Prostate gland (tissue), 2 donors: Measurements from ENCODE around the gene DUOXA2. TPM values are rescaled to one million over a fixed set of nuclear protein-coding genes. Genes with fewer than 3 reads are reported as not detected.

Source experiments
- DNase-seq: peaks from one replicate; pipeline ENCODE4 v3.0.0-alpha.2; 2019; ENCODE audit warnings: low spot score
- H3K27ac ChIP-seq, 2 donors: fragments of 200-600 bp; sonication (generic); 2 replicates each; pipeline ENCODE4 v1.5.1; 2017 to 2019
- H3K27me3 ChIP-seq: fragments of 200-600 bp; sonication (generic); replicated peaks from 2 replicates; pipeline ENCODE4 v1.5.1; 2019; ENCODE audit not compliant: insufficient read depth
- H3K36me3 ChIP-seq, 2 donors: fragments of 200-600 bp; sonication (generic); 1 replicate in 1 of 2; 2 replicates in 1 of 2; pipeline versions ENCODE4 v1.5.1 to v1.8.1; 2017 to 2019
- H3K4me1 ChIP-seq: fragments of 200-600 bp; sonication (generic); replicated peaks from 2 replicates; pipeline ENCODE4 v1.5.1; 2019
- H3K4me3 ChIP-seq, 2 donors: fragments of 200-600 bp; sonication (generic); 2 replicates each; pipeline ENCODE4 v1.5.1; 2017 to 2019
- H3K9me3 ChIP-seq: fragments of 200-600 bp; sonication (generic); 2 replicates; pipeline ENCODE4 v1.5.1; 2017
- POLR2A ChIP-seq: fragments of 450-650 bp; IDR thresholded peaks from one replicate; pipeline ENCODE4 v1.6.1; 2016; ENCODE audit warnings: antibody characterized with exemption, mild to moderate bottlenecking
- POLR2AphosphoS5 ChIP-seq: sonication (generic); formaldehyde crosslinking; IDR thresholded peaks from one replicate; pipeline ENCODE4 v1.6.1; 2017; ENCODE audit warnings: antibody characterized with exemption
- WGBS: methylation state at CpG from one replicate; pipeline ENCODE4 v1.1.5; 2018; 5-methylcytosine and 5-hydroxymethylcytosine counted together
- intact Hi-C: fragments of 100-400 bp; cut with DNase I; formaldehyde crosslinking; loops from one replicate; pipeline ENCODE4 v1.14.2; 2022
- total RNA-seq, 2 donors: library from RNA; depleted of rRNA; stranded (reverse); fragments of >200 nt; gene quantifications; one replicate each; pipeline ENCODE4 v1.1.0, GENCODE V29; 2016
- TF ChIP-seq, protein P1 (sequence below), 4 experiments: fragments of 200-600 bp in 2 of 4; fragments of 450-650 bp in 2 of 4; sonication (generic) in 2 of 4; IDR thresholded peaks; 1 replicate in 3 of 4; 2 replicates in 1 of 4; pipeline ENCODE4 v1.5.1; 2016 to 2019; ENCODE audit warnings: antibody characterized with exemption in 4 of 4, mild to moderate bottlenecking in 2 of 4, moderate library complexity in 2 of 4

DUOXA2 gene
- total RNA-seq, 2 donors from 2014 or later = not detected

DNA sequence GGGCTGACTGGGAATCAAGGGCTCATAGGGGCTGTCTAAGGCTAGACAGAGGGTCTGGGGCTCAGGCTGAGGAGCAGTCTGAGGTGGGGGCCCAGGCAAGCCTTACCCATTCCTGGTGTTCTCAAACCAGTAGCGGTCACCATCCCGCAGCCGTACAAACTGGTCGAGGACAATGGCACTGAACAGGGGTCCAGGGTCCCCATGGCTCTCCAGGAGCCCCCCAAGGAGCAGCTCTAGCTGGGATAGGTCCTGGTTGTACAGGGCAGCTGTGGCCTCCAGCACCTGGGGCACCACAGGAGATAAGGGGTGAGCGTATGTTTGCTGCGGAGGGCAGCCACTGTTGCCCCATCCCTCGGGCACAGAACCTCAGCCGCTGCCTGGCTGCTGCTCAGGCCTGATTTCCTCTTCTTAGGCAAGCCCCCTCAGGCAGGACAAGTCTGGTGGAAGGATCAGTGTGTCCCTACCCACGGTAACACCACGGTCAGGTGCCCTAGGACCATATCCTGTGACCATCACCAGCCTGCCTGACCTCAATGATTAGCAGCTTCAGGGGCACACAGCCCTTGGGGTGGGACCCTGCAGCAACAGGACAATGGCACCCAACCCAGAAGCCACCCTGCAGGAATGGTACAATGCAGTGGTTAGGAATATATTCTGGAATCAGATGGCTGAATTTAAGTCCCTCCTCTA, 6.0 kb upstream of the DUOXA2 start:
- Histone ChIP-seq H3K27ac (no peak overlapping the region), H3K4me1 (peaks cover under 1% of the 10 kb centered on the region), H3K36me3 (no peaks in the 10 kb centered on the region), H3K9me3 (no peaks in the 10 kb centered on the region), H3K4me3 (no peak overlapping the region), H3K27me3 (peaks cover 21% of the 10 kb centered on the region)
- DNase-seq = no peak
- TF ChIP-seq POLR2AphosphoS5 = no peak
- TF ChIP-seq, protein P1, sequence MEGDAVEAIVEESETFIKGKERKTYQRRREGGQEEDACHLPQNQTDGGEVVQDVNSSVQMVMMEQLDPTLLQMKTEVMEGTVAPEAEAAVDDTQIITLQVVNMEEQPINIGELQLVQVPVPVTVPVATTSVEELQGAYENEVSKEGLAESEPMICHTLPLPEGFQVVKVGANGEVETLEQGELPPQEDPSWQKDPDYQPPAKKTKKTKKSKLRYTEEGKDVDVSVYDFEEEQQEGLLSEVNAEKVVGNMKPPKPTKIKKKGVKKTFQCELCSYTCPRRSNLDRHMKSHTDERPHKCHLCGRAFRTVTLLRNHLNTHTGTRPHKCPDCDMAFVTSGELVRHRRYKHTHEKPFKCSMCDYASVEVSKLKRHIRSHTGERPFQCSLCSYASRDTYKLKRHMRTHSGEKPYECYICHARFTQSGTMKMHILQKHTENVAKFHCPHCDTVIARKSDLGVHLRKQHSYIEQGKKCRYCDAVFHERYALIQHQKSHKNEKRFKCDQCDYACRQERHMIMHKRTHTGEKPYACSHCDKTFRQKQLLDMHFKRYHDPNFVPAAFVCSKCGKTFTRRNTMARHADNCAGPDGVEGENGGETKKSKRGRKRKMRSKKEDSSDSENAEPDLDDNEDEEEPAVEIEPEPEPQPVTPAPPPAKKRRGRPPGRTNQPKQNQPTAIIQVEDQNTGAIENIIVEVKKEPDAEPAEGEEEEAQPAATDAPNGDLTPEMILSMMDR (IDR thresholded peaks at IDR 0.05) = no peak
- TF ChIP-seq POLR2A = no peak
- intact Hi-C loops = no loop called here
- WGBS = 96% methylated on average over 10 of the region's 10 CpGs

DNA sequence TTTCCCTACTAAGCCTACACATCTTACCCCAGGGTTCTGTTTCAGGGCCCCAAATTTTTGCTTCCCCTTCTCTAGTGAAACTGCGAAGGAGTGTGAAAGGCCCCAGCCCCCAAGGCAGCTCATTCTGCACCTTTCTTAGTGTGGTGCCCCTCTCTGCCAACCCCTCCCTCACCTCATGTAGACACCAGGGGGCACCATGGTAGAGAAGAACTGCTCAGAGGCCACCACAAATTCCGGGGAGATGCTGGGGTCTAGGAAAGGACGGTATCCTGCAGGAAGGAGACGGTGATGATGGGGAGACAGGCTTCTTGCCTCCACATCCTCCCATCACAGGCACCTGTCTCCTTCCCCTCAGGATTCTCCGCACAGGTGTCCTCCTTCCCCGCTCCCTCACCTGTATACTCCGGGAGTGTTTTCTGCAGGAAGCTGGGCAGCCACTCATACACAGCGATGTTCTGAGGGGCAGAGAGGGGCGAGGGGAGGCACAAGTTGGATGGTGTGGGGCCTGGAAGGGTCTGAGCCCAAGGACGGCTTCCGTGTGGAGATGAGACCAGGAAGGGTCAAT, 3.8 kb upstream of the DUOXA2 start:
- H3K4me3 ChIP-seq = no peak overlapping the region
- H3K9me3 ChIP-seq = no peaks in the 10 kb centered on the region
- 60% methylated on average over 11 of the region's 11 CpGs for WGBS
- H3K27ac ChIP-seq = no peak overlapping the region
- DNase-seq = no peak
- peaks cover 2% of the 10 kb centered on the region for H3K4me1 ChIP-seq
- TF ChIP-seq POLR2A = no peak
- no peak for TF ChIP-seq POLR2AphosphoS5
- TF ChIP-seq, protein P1 (IDR thresholded peaks at IDR 0.05) = no peak
- peaks cover 38% of the 10 kb centered on the region for H3K27me3 ChIP-seq
- H3K36me3 ChIP-seq = no peaks in the 10 kb centered on the region
- intact Hi-C loops = no loop called here

DNA sequence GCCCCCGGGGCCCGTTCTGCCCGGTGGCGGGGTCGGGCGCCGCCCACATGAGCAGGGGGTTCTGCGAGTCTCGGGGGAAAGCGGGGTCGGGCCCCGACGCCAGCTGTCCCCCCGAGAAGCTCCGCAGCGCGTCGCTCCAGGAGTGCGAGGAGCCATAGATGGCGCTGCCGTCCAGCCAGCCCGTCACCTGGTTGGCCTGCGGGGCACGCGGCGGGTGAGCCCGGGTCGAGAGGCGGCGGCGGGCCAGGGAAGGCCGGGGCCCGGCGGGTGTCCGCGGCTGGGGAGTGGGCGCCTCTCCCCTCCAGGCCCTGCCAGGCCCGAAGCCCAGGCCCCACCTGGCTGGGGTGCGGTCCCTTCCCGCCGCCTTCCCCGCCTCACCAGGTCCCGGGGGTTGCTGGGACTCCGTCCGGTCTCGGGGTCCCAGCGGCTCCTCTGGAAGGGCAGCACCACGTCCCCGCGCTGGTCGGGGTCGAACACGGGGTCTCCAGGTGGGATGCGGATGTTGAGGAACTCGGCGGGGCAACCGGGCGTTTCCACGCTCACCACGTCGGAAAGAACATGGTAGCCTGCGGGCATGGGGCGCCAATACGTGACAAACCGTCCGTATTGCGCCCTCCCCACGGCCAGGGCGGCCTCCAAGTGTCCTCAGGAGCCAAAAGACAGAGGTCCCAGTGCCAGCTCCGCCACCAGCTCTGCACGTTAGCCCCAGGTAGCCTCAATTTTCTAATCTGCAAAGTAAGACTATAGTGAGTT, 2.6 kb upstream of the DUOXA2 start:
- H3K27me3 ChIP-seq = peaks cover 44% of the 10 kb centered on the region
- intact Hi-C loops = no loop called here

DNA sequence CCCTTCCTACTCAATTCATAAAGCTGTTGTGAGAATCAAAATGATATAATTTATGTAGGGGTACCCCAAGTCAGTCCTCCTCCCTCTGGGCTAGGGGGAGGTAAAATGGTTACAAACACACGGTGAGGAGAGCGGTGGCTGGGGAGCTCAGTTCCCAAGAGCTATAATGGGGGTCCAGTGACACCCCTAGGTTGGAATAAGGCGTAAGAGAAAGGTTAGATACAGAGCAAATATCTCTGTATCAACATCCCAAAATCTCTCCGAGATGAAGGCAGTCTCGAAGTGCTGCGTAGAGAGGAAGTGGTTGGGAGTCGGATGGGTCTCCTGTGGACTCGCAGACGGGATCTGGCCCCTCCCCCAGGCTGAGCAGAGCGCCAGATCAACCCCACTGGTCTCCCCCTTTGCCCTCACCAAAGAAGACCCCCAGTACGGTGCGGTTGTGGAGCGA, 2.0 kb upstream of the DUOXA2 start:
- Histone ChIP-seq H3K36me3 (no peaks in the 10 kb centered on the region), H3K9me3 (no peaks in the 10 kb centered on the region), H3K27me3 (peaks cover 46% of the 10 kb centered on the region), H3K4me1 (peaks cover 2% of the 10 kb centered on the region), H3K4me3 (peak overlapping the region in 1 of 2 donors; percentile 7), H3K27ac (no peak overlapping the region)
- TF ChIP-seq, protein P1 (IDR thresholded peaks at IDR 0.05) = no peak
- TF ChIP-seq POLR2A (no peak), POLR2AphosphoS5 (no peak)
- no peak for DNase-seq
- 9% methylated on average over 12 of the region's 13 CpGs for WGBS
- intact Hi-C loops = no loop called here

More for the DNA sequence above, 2.6 kb upstream of the DUOXA2 start:
- H3K9me3 ChIP-seq = no peaks in the 10 kb centered on the region
- H3K36me3 ChIP-seq = no peaks in the 10 kb centered on the region
- WGBS = 6% methylated on average over 66 of the region's 71 CpGs
- TF ChIP-seq POLR2AphosphoS5 (no peak), POLR2A (no peak)
- TF ChIP-seq, protein P1 (IDR thresholded peaks at IDR 0.05) = no peak
- H3K4me1 ChIP-seq = peaks cover 2% of the 10 kb centered on the region
- no peak overlapping the region for H3K4me3 ChIP-seq
- no peak overlapping the region for H3K27ac ChIP-seq
- no peak for DNase-seq
